Measurements from ENCODE around the gene WDFY4.
"Not testable (repeated sequence)": the region's sequence is repeated elsewhere in the genome, so short reads cannot be mapped to it uniquely, and the experiment has no call there.

Gene WDFY4

DNA sequence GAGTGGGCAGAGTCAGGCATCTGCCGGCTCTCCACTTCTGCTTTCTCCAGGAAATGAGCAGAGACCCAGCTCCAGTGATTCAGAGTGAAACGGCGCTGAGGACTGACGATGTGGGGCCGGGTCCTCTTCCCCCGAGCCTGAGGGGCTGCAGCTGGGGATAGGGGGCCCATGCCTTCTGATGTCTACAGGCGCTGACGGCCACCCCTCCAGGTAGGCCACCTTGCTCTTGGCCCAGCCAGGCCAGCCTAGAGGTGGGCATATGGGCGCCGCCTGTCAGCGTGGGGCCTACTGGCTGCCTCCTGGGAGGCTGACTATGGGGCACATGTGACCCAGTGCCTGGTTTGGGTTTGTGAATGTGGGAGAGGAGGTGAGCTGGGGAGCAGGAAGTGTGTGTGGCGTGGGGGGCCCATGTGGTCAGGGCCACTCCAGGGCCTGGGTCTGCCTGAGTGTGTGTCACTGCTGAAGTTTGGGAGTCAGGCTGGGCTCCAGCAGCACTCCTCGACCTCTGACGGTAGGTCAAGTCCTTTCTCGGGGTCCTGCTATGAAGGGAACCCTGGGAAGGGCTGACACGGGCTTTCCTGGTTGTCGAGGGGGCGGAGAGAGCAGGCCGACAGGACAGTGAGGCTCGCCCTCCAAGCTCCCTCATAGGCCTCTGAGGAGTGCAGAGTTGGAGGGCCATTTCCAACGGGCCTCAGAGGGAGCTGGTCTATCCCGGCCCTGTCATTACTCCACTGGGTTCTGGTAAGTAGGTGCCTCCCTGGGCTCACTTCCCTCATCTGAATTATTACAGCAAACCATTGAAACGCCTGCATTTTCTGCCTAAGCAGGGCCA, at the start of gene WDFY4:
Gene WDFY4 (plus strand): TSS at position 82 of the 832 bp plus-strand sequence. CDS start 24,860 bp downstream, outside the sequence.
- peak; percentile 88 to 91 (median 90) for DNase-seq

DNA sequence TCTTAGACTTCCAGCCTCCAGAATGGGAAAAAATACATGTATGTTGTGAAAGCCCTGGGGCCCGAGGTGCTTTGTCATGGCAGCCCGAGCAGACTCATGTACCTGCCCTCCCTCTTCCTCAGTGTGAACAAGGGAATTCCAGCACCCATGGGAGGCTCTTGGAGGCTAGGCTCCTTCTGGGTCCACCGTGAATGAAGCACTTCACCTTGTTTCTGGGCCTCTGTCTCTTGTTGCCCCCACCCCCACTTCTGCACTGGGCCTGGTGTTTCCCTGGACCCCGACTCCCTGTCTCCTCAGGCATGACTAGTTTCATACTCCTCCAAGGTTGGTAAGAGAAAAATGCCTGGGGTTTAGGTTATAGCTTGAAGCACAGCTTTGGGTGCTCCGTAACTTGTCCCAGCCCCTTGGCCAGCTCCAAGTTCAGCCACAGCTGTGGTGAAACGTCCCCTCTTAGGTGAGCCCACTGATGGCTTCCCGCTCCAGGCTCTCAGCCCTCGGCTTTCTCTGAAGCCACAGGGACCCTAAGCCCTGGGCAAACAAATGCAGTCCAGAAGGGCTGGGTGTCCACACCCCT, 49.6 kb upstream of the WDFY4 start:
- peak in 1 of 3 donors; percentile 35 for DNase-seq

- no peak for DNase-seq
These were observed 48.4 kb upstream of the WDFY4 start for GRCh38 chr10:48636231-48636630.

DNA sequence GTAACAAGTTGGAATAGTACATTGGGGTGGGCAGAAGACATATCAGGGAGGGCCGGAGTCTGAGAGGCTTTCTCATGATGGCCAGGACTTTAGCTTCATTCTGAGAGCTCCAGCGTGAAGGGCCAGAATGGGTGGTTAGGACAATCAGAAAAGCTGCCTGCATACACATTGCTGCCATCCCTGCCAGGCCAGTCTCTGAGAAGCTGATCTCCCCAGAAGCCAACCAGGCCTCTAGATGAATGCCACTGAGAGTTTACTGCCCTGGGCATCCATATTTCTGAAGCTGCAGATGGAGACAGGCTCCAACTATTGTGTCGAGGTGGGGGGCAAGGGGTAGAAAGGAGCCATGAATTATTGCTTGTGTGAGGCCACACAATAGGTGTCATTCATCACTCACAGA, 47.8 kb upstream of the WDFY4 start:
- no peak for DNase-seq

DNA sequence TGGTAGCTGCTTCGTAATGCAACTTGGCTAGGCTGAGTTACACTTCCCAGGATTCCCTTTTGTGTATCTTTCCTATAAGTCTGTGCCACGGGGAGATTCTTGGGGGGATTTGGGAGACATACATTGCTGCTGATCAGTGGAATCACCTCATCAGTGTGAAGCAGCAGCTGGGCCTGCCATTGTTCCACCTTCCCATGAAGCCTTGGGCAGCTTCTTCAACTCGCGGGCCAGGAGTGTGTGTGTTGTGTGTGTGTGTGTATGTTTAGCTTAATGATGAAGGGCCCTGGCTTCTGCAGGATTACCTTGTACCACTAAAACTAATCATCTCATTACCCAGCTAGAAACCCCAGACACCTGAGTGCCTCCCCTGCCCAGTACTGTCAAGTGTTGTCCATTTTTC, 46.5 kb upstream of the WDFY4 start:
- no peak for DNase-seq

GRCh38 chr10:48638739-48639527, 45.7 kb upstream of the WDFY4 start:
- peak in 1 of 3 donors; percentile 41 for DNase-seq

GRCh38 chr10:48639632-48640031, 45.0 kb upstream of the WDFY4 start:
- DNase-seq: peak; percentile 48 to 91 (median 86)

GRCh38 chr10:48640326-48640725, 44.3 kb upstream of the WDFY4 start:
- peak; percentile 46 to 70 (median 69) for DNase-seq

DNA sequence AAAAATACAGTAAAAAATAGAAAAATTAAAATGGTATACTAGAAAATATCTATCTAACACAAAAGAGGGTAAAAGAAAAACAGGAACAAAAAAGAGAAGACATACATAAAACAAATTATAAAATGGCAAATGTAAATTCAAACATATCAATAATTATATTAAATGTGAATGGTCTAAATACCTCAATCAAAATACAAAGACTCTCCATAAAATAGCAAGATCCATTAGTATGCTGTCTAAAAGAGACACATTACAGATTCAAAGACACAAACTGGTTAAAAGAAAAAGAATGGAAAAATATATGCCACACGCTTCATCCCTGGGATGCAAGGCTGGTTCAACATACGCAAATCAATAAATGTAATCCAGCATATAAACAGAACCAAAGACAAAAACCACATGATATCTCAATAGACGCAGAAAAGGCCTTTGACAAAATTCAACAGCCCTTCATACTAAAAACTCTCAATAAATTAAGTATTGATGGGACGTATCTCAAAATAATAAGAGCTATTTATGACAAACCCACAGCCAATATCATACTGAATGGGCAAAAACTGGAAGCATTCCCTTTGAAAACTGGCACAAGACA, 43.5 kb upstream of the WDFY4 start:
- not testable (repeated sequence) for DNase-seq

- no peak for DNase-seq
These were observed 39.1 kb upstream of the WDFY4 start for GRCh38 chr10:48645600-48645999.

DNA sequence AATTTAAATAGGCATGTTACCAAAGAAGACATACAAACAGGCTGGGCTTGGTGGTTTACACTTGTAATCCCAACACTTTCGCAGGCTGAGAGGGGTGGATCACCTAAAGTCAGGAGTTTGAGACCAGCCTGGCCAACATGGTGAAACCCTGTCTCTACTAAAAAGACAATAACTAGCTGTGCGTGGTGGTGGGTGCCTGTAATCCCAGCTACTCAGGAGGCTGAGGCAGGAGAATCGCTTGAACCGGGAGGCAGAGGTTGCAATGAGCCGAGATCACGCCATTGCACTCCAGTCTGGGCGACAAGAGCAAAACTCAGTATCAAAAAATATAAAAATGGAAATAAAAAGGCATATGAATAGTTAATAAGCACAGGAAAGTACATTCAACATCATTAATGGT, 37.6 kb upstream of the WDFY4 start:
- not testable (repeated sequence) for DNase-seq

DNA sequence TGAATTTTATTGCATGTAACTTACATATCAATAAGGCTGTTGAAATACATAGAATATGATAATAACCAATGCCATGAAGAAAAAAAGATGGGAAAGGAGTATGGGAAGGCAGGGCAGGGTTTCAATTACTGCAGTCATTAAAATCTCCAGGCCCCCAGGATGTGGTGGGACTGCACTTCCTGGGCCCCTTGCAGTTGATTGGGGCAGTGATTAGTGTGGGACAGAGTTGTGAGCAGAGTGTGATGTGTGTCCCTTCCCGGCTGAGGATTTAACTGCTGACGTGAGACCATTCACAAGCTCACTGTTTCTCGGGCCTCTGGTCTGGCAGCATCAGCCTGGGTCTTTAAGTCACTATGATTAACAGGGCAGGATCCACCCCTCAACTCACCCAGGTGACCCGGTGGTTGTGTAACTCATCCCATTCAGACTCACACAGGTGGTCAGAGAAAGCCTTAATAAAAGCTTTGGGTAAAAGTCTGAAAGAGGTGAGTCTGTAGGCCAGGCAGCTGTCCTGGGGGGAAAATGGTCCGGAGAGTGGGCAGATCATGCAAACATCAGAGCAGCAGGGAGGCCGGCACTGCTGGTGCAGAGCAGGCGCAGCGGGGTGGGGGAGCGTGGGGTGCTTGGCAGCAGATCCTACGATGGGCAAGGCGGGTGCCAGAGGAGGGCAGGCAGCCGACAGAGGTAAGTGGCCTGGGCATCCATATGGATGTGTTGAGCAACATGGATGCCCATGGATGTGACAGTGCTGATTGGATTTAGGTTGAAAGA, 36.3 kb upstream of the WDFY4 start:
- no peak for DNase-seq

- DNase-seq: peak; percentile 28 to 48 (median 38)
These were observed 35.2 kb upstream of the WDFY4 start for GRCh38 chr10:48649349-48649944.

- no peak for DNase-seq
These were observed 33.4 kb upstream of the WDFY4 start for GRCh38 chr10:48651293-48651692.

GRCh38 chr10:48651839-48652238, 32.8 kb upstream of the WDFY4 start:
- peak in 2 of 3 donors; percentile 33 to 38 for DNase-seq

DNA sequence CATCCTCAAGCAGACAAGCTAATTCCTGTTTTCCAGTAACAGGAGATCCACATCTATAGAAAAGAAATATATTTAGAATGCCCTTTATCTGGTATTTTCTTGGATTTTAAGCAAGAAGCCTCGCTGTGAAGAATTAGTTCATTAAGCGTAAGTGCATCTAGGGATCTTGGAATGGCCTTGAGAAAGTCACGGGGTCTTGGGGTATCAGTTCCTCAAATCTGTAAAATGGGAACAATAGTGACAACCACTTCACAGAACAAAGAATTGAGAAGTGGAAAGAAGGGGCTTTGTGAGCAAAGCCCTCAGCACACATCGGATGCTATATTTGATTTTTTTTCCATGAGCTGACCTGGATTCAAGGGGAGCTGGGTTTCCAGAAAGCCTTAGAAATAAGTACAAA, 32.3 kb upstream of the WDFY4 start:
- peak in 2 of 3 donors; percentile 55 to 64 for DNase-seq

GRCh38 chr10:48653347-48653746, 31.3 kb upstream of the WDFY4 start:
- no peak for DNase-seq

GRCh38 chr10:48653944-48654698, 30.6 kb upstream of the WDFY4 start:
- no peak for DNase-seq

GRCh38 chr10:48655411-48656240, 29.0 kb upstream of the WDFY4 start:
- peak; percentile 78 to 87 (median 79) for DNase-seq
